NT2/D1 (cell line): ENCODE data around the gene RADIL.

ENCODE experiments used
- YY1 ChIP-seq: IDR thresholded peaks from 2 replicates; pipeline ENCODE4 v1.6.1; 2011; ENCODE audit not compliant: insufficient read length, insufficient read depth
- ZNF274 ChIP-seq: IDR thresholded peaks from 2 replicates; pipeline ENCODE4 v1.6.1; 2011; ENCODE audit warnings: mild to moderate bottlenecking, low read depth, low read length

GRCh38 chr7:4884164-4884563 lies 648 bp upstream of the RADIL start:
- TF ChIP-seq ZNF274 (no peak), YY1 (no peak)
